Measurements from ENCODE around the gene TCEANC2.
"Not testable (repeated sequence)": the region's sequence is repeated elsewhere in the genome, so short reads cannot be mapped to it uniquely, and the experiment has no call there.

Gene TCEANC2

DNA sequence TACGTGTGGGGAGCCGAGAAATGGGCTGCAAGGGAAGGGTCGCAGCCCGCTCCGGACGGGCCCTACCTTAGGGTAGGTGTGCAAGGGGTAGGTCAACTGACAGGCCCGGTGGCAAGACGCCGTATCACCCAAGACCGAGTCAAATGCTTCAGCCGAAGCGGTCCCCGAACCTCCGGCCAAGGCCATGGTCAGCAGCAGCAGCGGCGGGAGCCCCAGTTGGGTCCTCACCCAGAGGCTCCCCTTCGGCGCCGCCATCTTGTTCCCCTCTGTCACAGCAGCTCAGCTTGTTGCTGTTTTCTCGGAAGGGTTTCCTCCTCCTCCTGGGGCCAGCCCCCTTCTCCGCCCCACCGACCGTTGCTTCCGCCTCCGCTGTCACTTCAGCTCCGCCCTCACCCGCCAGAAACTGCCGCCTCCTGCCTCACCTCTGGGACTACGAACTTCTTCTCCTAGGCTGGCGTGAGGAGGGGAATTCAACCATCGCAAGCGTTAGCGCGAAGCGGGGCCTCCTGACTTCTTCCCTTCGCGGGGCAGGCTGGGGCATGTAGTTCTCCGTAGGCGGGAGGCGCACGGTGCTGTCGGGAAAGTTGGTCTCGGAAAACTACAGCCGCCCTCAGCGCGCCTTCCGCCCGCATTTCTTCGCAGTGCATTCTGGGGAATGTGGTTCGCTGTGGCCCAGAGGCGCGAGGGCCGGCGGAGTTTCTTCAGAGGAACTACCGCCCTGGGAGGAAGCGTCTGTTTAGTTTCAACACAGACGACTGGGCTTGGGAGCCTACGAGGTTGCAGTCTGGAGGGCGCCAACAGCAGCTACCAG is at the start of gene TCEANC2, which contains the start of gene TMEM59:
Gene TCEANC2, plus strand, starts transcription at position 675 of the 811 bp plus-strand sequence. CDS start 815 bp downstream, outside the sequence.
Gene TMEM59, minus strand, starts transcription at position 271 of the 811 bp plus-strand sequence. Its CDS starts 16 bp downstream, at position 255.
- peak; percentile 96 for DNase-seq (ENCODE audit: low read depth)

DNA sequence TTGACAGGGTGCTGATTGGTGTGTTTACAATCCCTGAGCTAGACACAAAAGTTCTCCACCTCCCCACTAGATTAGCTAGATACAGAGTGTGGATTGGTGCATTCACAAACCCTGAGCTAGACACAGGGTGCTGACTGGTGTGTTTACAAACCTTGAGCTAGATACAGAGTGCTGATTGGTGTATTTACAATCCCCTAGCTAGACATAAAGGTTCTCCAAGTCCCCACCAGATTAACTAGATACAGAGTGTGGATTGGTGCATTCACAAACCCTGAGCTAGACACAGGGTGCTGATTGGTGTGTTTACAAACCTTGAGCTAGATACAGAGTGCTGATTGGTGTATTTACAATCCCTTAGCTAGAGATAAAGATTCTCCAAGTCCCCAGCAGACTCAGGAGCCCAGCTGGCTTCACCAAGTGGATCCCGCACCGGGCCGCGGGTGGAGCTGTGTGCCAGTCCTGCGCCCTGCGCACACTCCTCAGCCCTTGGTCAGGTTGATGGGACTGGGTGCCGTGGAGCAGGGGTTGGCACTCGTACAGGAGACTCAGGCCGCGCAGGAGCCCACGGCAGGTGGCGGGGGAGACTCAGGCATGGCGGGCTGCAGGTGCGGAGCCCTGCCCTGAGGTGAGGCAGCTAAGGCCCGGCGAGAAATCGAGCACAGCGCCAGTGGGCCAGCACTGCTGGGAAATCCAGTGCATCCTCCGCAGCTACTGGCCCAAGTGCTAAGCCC is 49.5 kb upstream of the TCEANC2 start:
- DNase-seq (ENCODE audit: low read depth), result not testable (repeated sequence)

DNA sequence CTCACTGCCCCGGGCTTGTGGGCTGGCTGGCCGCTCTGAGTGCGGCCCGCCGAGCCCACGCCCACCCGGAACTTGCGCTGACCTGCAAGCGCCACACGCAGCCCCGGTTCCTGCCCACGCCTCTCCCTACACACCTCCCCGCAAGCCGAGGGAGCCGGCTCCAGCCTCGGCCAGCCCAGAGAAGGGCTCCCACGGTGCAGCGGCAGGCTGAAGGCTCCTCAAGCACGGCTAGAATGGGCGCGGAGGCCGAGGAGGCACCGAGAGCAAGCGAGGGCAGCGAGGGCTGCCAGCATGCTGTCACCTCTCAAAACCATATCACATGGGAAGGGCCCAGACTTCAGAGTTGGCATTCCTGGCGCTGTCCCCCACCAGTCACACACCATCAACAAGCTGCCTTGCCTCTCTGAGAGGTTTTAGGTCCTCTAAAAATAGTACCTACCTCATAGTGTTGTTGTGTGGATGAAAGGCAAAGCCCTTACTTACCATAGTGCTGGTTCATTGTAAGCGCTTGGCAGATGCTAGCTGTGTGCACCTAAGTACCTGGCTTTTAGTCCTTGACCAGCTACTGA is 48.8 kb upstream of the TCEANC2 start:
- no peak for DNase-seq (ENCODE audit: low read depth)

DNA sequence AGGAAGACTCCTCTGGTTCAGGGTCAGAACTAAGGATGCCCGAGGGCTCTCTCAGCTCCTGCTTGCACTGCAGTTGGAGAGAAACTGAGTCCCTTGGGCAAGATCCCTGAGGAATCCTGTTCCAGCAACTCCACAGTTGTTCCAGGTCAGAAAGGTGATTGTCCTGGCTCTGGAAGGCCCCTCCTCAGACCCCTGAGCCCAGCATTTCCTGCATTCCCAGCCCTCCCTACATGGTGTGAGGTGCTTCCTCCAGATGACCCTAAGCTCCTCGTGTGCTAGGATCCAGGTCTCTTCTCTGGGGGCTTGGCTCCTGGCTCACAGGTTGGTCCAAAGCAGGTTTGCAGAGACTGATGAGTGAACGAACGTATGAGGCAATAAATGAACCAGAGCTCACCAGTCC is 46.9 kb upstream of the TCEANC2 start:
- DNase-seq (ENCODE audit: low read depth), result no peak

DNA sequence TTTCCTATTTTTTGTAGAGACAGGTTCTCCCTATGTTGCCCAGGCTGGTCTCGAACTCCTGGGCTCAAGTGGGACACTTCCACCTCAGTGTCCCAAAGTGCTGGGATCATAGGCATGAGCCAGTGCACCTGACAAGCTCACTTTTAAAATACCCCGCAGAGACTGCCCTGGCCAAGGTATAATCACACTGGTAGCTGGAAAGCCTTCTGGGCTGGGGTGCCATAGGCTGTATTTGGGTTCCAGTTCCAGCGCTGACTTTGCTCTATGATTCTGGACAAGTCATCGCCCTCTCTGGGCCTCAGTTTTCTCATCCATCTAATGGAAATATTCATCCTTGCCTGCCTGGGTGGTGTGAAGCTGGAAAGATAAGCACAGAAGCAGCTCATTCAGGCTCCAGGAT is 45.8 kb upstream of the TCEANC2 start:
- DNase-seq (ENCODE audit: low read depth), result no peak

DNA sequence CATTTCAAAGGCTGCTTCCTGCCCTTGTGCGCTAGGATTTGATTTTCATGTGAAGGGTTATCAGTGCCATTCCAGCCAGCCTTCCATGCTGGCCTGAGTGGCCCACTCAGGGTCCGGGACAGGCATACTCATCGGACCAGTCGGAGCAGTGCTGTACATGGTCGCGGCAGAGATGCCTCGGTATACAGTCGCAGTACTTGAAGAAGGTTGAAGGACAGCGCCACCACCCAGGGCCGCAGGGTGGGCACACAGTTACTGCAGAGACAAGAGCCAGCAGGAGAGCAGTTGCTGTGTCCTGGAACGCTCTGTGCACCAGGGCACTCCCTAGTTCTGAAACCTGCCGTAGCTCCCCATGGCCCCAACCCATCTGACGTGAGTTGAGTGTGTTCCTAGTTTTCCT is 44.5 kb upstream of the TCEANC2 start:
- no peak for DNase-seq (ENCODE audit: low read depth)

DNA sequence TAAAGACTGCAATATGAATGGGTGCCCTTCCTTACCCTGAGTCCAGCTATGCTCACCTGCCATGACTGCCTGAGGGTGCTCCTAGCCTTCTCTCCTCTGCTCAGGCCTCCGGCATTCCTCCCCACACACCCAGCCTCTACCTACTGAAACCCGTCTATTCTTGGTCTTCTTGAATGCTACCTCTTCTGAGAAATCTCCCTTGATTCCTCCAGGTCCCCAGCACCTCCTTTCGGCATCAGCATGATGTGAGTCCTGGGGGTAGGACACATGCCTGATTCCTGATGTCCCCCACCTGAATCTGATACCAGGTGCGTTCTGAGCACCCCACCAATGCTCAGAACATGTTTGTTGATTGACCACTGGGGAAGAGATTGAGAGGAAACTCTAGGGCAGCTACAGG is 44.0 kb upstream of the TCEANC2 start:
- no peak for DNase-seq (ENCODE audit: low read depth)

DNA sequence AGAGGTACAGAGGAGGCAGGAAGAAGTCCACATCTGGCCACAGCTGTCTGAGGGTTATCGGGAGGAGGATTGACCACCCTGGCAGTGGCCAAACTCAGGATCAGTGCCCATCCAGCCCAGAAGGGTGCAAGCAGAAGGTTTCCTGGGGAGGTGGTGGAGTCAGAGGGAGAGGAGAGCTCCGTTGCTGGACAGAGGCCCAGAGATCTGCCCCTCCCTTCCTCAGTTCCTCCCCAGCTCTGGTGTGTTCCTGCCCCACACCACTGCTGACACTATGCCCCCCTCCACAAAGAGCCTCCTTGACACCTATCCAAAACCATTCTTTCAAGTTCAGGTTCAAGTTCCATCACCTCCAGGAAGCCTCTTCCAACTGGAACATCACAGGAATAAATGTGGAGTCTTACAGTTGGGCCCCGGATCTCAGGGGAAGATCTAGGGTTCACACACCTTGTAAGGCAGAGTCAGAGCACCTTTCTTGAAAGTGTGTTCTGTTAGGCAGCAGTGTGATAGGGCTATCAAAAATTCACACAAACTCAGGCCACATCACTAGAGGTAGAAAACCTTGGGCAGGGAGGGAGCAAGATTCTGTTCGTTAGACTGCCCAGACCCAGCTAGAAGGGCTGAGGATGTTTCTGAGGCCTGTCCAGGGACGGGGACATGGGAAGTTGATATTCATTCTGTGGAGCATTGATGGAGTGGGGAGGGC is 42.8 kb upstream of the TCEANC2 start:
- no peak for DNase-seq (ENCODE audit: low read depth)

DNA sequence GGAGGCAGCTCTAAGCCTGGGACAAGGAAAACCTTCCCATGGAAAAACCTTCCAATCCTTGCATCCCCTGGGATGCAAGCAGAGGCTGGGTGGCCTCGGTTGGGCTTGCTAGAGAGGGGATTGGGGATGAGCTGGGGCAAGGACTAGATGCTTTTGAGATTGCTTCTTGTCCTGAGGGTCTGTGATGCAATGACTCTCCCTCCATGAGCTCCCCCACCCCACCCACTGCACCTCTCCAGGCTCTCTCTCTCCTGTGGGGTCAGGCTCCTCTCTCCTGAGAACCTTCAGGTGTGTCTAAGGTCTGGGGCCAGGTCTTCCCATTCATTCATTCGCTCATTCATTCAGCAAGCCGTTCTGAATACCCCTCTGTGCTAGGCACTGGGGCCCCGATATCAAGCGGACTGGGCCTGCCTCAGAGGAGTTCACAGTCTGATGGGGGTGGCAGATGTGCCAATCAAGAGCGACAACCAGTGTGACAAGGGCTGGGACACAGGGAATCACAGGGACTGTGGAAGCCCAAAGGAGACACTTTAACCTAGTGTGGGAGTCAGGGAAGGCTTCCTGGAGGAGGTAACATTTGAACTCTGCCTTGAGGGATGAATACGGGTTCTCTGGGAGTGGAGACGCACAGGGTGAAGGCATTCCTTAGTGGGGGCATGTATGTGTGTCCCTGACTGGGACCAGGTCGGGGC is 41.9 kb upstream of the TCEANC2 start:
- no peak for DNase-seq (ENCODE audit: low read depth)

DNA sequence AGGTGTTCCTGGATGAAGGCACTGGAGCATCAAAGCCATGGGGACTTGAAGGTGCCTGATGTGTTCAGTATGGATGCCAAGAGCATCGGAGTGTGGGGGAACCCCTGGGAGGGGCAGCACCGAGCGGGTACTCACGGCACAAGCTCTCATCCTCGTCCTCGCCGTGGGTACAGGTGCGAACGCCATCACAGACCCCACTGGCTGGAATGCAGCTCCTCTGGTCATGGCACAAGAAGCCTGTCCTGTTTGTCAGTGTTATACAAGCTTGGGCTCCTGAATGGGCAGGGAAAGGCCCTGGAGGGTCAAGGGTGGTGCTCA is 41.4 kb upstream of the TCEANC2 start:
- no peak for DNase-seq (ENCODE audit: low read depth)

DNA sequence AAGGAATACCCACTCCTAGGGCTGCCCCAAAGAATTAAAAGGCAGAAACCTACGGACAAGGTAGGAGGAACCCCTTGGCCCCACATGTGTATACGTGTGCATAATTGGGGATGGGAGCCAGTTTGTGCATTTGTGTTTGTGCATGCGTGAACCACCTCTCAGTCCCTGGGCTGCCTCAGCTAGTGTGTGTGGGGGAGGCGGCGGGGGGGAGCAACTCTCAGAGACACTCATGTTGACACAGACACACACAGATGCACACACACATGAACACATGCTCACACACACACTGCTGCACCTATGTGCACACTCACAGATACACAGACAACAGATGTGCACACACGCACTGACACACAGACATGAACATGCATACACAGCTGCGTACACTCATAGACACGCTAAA is 40.5 kb upstream of the TCEANC2 start:
- no peak for DNase-seq (ENCODE audit: low read depth)

DNA sequence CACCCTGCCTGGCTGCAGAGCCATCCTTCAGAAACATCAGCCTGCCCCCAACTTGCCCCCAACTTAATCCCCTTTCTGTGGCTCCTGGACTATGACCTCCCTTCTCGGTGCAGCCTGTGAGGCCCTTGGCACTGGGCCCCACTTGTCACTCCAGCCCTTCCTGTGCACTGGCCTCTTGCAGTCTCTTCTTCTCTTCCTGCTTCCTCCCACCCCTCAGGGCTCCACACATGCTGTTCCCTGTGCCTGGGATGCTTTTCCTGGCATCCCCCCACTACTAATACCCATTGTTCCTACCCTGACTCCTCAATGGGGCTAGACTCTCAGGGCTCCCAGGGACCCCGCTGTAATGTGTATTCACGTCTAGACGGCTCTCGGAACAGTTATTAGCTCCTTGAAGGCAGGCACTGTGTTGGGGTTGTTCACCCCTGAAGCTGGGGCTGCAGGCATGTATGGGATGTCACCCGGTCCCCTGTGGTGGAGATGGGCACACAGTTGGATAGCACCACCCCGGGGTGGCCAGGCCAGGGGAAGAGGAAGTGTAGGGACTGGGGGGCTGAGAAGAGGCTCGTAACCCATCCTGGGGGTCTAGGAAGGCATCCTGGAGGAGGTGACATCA is 39.9 kb upstream of the TCEANC2 start:
- no peak for DNase-seq (ENCODE audit: low read depth)

DNA sequence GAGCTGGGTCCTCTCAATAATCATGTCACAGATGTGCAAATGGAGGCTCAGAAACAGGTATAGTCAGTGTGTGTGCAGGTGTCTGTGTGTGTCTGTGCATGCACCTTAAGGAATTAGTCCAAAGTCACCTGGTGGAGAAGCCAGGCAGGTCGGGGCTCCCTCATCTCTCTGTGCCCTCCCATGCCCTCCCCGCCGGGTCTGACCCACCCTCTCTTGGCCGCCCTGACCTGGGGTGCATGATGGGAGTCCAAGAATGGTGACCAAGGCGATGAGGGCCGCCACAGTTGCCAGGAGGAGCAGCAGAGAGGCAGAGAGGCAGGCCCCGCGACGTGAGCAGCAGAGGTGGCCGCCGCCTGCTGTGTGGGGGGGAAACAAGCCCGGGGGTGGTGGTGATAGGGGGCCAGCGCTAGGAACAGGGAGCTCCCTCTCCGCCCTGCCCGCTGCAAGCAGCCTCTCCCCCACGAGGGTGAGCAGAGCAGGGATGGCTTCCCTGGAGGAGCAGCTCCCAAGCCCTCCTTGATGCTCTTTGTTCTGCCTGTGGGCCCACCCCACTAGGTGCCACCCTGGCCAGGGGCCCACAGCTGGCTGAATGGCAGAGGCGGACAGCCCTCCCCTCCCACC is 39.3 kb upstream of the TCEANC2 start:
- DNase-seq (ENCODE audit: low read depth), result no peak

DNA sequence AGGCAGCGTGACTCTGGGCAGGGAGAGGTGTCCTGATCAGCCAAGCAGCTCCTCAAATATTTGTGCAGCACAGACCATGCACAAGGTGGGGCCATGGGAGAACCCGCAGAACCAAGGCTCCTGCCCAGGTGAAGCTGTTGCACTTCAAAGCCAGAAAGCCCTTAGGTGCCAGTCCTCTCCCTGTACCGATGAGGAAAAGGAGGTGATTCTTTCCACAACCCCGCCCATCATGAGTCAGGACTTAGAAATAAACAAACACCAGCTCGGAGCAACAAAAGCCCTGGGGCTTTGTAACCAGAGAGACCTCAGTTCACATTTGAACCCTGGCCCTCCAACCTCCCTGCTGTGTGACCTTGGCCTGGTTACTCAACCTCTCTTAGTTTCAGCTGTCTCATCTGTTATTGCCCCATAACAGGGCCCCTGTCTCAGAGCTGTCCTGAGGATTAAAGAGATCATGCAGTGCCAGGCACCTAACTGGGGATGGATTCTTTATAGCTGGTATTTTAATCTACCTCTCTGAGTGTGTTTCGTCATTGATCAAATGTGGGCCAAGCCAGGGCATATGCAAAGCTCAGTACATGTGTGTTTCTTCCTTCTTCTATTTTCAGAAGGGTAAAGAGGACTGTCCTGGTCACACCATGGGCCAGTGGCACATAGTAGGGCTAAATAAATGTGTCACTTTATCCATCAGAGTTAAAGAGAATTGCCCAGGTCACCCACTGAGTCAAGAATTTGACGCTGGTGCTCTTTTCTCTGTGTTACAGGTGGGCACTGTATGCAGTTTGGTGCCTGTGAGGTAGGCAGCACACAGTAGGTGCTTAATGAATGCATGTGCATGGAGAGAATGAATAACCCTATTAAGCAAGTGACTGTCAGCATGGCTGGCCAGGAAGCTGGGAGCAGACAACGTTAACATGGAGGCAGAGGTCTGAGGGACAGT is 36.8 kb upstream of the TCEANC2 start:
- no peak for DNase-seq (ENCODE audit: low read depth)

DNA sequence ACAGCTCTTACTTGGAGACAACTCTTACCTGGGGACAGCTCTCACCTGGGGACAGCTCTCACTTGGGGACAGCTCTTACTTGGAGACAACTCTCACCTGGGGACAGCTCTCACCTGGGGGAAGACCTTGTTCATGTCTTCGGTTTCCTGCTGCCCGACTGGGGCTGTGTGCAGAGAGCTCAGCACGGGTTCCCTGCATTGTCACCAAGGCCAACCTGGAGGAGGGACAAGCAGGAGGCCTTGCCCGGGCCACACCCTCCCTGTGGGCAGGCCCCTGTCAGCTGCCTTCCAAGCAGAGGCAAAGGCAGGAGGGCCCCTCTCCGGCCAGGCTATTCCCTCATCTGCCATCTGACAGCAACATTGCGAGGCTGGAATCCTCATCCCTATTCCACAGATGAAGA is 35.4 kb upstream of the TCEANC2 start, which contains the start of gene LDLRAD1:
Gene LDLRAD1, minus strand, starts transcription at position 208 of the 400 bp plus-strand sequence. Its CDS starts 74 bp downstream, at position 134.
- no peak for DNase-seq (ENCODE audit: low read depth)

DNA sequence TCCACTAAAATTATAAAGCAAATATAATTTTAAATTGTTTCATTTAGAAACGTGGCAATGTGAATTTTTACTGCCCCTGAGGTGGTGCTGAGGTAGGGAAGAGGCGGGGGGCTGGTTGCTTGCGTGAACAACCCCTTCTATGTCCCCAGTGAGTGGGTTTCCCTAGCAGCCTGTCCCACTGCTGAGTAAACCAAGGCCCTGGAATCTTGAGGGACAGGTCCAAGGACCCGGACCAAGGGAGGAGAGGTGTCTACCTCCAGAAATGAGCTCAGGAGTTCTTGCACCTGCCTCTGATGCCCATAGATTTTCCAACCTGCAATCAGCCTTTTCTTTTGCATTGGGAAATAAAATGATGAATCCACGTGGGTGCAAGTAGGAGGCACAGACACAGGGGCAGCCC is 34.8 kb upstream of the TCEANC2 start:
- DNase-seq (ENCODE audit: low read depth), result no peak

DNA sequence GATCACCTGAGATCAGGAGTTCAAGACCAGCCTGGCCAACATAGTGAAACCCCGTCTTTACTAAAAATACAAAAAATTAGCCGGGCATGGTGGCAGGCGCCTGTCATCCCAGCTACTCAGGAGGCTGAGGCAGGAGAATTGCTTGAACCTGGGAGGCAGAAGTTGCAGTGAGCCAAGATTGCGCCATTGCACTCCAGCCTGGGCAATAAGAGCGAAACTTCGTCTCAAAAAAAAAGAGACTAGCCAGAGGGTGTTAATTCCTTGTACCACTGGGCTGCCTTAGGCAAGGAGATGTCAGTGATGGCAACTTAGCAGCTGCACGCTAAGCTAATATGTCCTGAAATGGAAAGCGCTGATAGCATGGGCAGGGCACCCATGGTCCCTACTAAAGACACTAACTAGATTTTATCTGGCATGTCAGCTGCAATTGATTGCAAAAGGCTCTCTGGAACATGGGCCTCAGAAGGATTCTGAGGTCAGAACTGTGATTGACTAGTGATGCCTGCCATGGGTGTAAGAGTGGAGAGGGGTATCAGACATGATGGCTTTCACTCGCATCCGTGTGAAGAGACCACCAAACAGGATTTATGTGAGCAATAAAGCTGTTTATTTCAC is 33.7 kb upstream of the TCEANC2 start:
- not testable (repeated sequence) for DNase-seq (ENCODE audit: low read depth)

DNA sequence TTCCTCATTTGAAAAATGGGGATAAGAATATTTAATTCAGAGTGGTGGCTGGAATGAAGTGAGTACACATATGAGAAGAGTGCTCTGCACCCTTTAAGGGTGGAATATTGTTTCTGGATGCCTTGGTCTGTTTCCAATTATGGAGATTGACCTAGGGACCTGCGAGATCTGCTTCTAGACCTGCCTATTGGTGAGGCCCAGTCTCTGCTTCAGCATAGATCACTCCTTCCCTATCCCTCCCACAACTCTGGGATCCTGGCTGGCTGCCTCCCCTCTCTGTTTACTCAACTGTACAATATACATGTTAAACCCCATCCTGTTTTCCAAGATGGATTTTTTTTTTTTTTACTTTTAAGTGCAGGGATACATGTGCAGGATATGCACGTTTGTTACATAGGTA is 29.1 kb upstream of the TCEANC2 start:
- DNase-seq (ENCODE audit: low read depth), result no peak

DNA sequence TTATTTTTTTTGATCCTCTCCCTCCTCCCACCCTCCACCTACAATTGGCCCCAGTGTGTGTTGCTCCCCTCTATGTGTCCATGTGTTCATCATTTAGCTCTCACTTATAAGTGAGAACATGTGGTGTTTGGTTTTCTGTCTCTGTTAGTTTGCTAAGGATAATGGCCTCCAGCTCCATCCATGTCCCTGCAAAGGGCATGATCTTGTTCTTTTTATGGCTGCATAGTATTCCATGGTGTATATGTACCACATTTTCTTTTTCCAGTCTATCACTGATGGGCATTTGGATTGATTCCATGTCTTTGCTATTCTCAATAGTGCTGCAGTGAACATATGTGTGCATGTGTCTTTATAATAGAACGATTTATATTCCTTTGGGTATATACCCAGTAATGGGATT is 28.6 kb upstream of the TCEANC2 start:
- DNase-seq (ENCODE audit: low read depth), result not testable (repeated sequence)
